C4-2B (cell line): ENCODE results near the gene IL1R1.
A peak's percentile ranks its signal among the peaks of the same experiment; 100 is the strongest.

Experiments
- ZFX ChIP-seq: fragments of 450-650 bp; IDR thresholded peaks from 2 replicates; pipeline ENCODE4 v1.6.1; 2017
- TF ChIP-seq, protein P1 (sequence below): fragments of 450-650 bp; conservative IDR thresholded peaks from 2 replicates; pipeline ENCODE4 v1.5.1; 2017; ENCODE audit warnings: mild to moderate bottlenecking

DNA sequence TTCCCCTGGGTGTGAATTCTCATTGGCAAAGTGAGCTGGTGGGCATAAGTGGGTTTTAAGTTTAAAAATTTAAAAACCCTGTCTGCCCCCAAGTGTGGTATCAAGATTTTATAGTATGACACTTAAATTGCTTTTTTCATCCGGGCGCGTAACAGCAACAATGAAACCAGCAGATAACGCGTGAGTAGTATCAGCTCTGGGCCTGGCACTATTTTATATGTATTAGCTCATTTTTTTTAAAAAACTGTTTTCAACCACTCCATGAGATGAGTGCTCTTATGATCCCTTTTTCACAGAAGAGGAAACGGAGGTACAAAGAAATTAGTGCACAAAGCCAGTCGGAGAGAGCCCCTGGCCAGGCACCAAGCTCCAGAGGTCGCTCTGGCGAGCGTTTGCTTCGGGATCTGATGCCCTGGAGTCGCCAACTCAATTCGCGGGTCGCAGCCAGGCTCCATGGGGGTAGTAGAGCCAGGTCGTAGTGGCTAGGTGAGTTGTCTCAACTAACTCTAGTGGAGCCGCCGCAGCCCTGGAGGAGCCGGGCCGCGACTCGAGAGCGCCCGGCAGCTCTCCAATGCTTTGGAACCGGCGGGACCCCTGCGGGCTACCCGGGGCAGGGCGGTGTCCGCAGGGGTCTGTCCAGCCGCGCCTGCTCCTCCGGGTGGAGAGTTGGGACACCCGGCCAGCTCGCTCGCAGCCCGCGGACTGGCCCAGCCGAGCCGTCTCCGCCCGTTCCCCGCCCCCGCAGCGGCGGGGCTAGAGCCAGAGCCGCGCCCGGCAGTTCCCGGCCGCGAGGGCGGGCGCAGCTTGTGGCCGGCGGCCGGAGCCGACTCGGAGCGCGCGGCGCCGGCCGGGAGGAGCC, at the start of gene IL1R1:
- TF ChIP-seq, protein P1, sequence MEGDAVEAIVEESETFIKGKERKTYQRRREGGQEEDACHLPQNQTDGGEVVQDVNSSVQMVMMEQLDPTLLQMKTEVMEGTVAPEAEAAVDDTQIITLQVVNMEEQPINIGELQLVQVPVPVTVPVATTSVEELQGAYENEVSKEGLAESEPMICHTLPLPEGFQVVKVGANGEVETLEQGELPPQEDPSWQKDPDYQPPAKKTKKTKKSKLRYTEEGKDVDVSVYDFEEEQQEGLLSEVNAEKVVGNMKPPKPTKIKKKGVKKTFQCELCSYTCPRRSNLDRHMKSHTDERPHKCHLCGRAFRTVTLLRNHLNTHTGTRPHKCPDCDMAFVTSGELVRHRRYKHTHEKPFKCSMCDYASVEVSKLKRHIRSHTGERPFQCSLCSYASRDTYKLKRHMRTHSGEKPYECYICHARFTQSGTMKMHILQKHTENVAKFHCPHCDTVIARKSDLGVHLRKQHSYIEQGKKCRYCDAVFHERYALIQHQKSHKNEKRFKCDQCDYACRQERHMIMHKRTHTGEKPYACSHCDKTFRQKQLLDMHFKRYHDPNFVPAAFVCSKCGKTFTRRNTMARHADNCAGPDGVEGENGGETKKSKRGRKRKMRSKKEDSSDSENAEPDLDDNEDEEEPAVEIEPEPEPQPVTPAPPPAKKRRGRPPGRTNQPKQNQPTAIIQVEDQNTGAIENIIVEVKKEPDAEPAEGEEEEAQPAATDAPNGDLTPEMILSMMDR: no peak
- TF ChIP-seq ZFX: peak; percentile 36; the same call in 1 of the 2 replicates
